CD4-positive, alpha-beta T cell (primary cell): ENCODE results near the gene GLP1R. TPM values are rescaled to one million over a fixed set of nuclear protein-coding genes. Genes with fewer than 3 reads are reported as not detected.

Experiments used
- ATAC-seq: fragments of 200-7000 bp; cut with Tn5 transposase; one replicate; pipeline ENCODE4 v1.10.0; 2022; ENCODE audit warnings: mild to moderate bottlenecking; ENCODE audit not compliant: poor library complexity
- CTCF ChIA-PET: fragments of 350-600 bp; sonication (Branson Sonifier 250); formaldehyde crosslinking; loops from one replicate; lab custom pipeline; 2021; ENCODE audit warnings: antibody characterized with exemption, inconsistent platforms; lab: Charles Lee
- POLR2A ChIA-PET: fragments of 350-600 bp; sonication (Branson Sonifier 250); formaldehyde crosslinking; loops from one replicate; lab custom pipeline; 2021; ENCODE audit warnings: antibody characterized with exemption, inconsistent platforms; lab: Charles Lee
- DNase-seq, 14 experiments: peaks; one replicate each; pipeline ENCODE4 v3.0.0-alpha.2; 2013 to 2020; ENCODE audit warnings: mixed read lengths in 2 of 14
- H3K27ac ChIP-seq, 2 donors: one replicate each; pipeline versions ENCODE4 v1.5.1 to v1.7.0; 2013; ENCODE audit warnings: low read length in 2 of 2, low read depth in 1 of 2, mild to moderate bottlenecking in 1 of 2
- H3K27me3 ChIP-seq, 2 experiments: 1 replicate in 1 of 2; 2 replicates in 1 of 2; pipeline versions ENCODE4 v1.6.1 to v1.7.0; 2013; ENCODE audit warnings: low read length in 2 of 2, control low read depth in 1 of 2, mild to moderate bottlenecking in 1 of 2, moderate library complexity in 1 of 2; ENCODE audit not compliant: insufficient read depth in 2 of 2, control insufficient read depth in 1 of 2
- H3K36me3 ChIP-seq: one replicate; pipeline ENCODE4 v1.6.1; 2013; ENCODE audit warnings: low read length, control low read depth; ENCODE audit not compliant: insufficient read depth
- H3K4me1 ChIP-seq: one replicate; pipeline ENCODE4 v1.6.1; 2013; ENCODE audit warnings: low read length, control low read depth; ENCODE audit not compliant: insufficient read depth
- H3K4me3 ChIP-seq: one replicate; pipeline ENCODE4 v1.5.1; 2013; ENCODE audit warnings: mild to moderate bottlenecking, low read length, moderate library complexity
- H3K9me3 ChIP-seq, 2 experiments: 1 replicate in 1 of 2; 2 replicates in 1 of 2; pipeline versions ENCODE4 v1.6.1 to v1.7.0; 2013; ENCODE audit warnings: low read length in 2 of 2, mild to moderate bottlenecking in 2 of 2, control low read depth in 1 of 2, moderate library complexity in 1 of 2; ENCODE audit not compliant: control insufficient read depth in 1 of 2, insufficient read depth in 1 of 2
- H3K27ac Mint-ChIP-seq: one replicate; pipeline ENCODE4 v1.8.0; 2020; ENCODE audit warnings: mixed read lengths
- H3K27me3 Mint-ChIP-seq: one replicate; pipeline ENCODE4 v1.8.0; 2021; ENCODE audit warnings: mixed read lengths
- H3K36me3 Mint-ChIP-seq: one replicate; pipeline ENCODE4 v1.8.0; 2021; ENCODE audit warnings: low read depth, mixed read lengths
- H3K4me1 Mint-ChIP-seq: one replicate; pipeline ENCODE4 v1.8.0; 2021; ENCODE audit warnings: low read depth, mixed read lengths
- H3K4me3 Mint-ChIP-seq: one replicate; pipeline ENCODE4 v1.8.0; 2020; ENCODE audit warnings: mild to moderate bottlenecking, mixed read lengths
- H3K9me3 Mint-ChIP-seq: one replicate; pipeline ENCODE4 v1.8.0; 2020; ENCODE audit warnings: mixed read lengths
- intact Hi-C, 2 experiments: fragments of 100-400 bp; cut with DNase I in 1 of 2; cut with micrococcal nuclease in 1 of 2; formaldehyde crosslinking; loops; one replicate each; pipeline versions ENCODE4 v1.15.1 to v1.9.0; 2023 to 2025; cut with DNase I, micrococcal nuclease
- total RNA-seq, 174 experiments: library from RNA in 2 of 174; stranded (reverse) in 2 of 174; gene quantifications; one replicate each; pipeline ENCODE4 v1.2.3 and lab custom pipeline; 2021 to 2026
- TF ChIP-seq, protein P1 (sequence below): fragments of 200-600 bp; IDR thresholded peaks from one replicate; pipeline ENCODE4 v1.8.0; 2022; ENCODE audit warnings: antibody characterized with exemption, mild to moderate bottlenecking

The GLP1R gene
- total RNA-seq, 2 experiments from 2014 or later, result not detected

GRCh38 chr6:39057251-39058155, 8.9 kb downstream of the GLP1R start:
- ChIA-PET POLR2A (no interaction called here), CTCF (no interaction called here)
- TF ChIP-seq, protein P1, sequence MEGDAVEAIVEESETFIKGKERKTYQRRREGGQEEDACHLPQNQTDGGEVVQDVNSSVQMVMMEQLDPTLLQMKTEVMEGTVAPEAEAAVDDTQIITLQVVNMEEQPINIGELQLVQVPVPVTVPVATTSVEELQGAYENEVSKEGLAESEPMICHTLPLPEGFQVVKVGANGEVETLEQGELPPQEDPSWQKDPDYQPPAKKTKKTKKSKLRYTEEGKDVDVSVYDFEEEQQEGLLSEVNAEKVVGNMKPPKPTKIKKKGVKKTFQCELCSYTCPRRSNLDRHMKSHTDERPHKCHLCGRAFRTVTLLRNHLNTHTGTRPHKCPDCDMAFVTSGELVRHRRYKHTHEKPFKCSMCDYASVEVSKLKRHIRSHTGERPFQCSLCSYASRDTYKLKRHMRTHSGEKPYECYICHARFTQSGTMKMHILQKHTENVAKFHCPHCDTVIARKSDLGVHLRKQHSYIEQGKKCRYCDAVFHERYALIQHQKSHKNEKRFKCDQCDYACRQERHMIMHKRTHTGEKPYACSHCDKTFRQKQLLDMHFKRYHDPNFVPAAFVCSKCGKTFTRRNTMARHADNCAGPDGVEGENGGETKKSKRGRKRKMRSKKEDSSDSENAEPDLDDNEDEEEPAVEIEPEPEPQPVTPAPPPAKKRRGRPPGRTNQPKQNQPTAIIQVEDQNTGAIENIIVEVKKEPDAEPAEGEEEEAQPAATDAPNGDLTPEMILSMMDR, result no peak
- no peaks in the 10 kb centered on the region for H3K36me3 Mint-ChIP-seq
- no peak overlapping the region for H3K27ac Mint-ChIP-seq
- H3K4me3 Mint-ChIP-seq, result no peak overlapping the region
- ATAC-seq (no peak), DNase-seq (no peak)
- intact Hi-C loops, result no loop called here
- peaks cover 13% of the 10 kb centered on the region for H3K27me3 Mint-ChIP-seq
- Histone ChIP-seq H3K27me3 (no peaks in the 10 kb centered on the region), H3K4me3 (no peak overlapping the region), H3K36me3 (no peaks in the 10 kb centered on the region), H3K27ac (no peak overlapping the region), H3K4me1 (no peaks in the 10 kb centered on the region), H3K9me3 (no peaks in the 10 kb centered on the region)
- no peaks in the 10 kb centered on the region for H3K9me3 Mint-ChIP-seq
- no peaks in the 10 kb centered on the region for H3K4me1 Mint-ChIP-seq

DNA sequence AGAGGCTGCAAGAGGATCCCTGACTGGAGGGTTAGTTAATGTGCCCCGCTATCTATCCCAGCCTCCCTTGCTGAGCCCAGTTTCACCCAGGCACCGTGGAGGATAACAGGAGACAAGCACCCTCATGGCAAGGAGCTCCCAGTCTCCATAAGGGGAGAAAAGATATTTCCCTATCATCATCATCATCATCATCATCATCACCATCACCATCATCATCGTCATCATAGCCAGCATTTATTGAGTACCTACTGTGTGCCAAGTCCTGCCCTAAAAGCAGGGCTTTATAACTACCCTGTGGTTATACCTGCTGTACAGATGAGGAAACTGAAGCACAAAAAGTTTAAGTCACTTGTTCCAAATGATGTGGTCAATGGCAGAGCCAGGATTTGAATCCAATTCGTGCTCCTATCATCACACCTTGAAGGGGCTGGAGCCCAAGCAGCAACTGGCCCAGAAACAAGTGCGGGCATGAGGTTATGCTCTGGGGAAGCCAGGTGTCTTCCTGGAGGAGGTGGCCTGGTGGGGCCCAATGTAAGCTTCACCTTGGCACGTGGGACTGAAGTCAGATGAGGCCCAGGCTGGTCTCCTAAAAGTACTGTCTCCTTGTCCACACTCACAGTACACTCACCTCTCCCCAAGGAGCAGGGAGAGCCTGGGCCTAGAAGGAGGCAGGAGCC, 10.0 kb downstream of the GLP1R start:
- Mint-ChIP-seq H3K4me3 (no peak overlapping the region), H3K27ac (no peak overlapping the region), H3K4me1 (no peaks in the 10 kb centered on the region), H3K36me3 (no peaks in the 10 kb centered on the region), H3K9me3 (no peaks in the 10 kb centered on the region), H3K27me3 (peaks cover 13% of the 10 kb centered on the region)
- CTCF ChIA-PET, result no interaction called here
- Histone ChIP-seq H3K36me3 (no peaks in the 10 kb centered on the region), H3K4me3 (no peak overlapping the region), H3K27me3 (no peaks in the 10 kb centered on the region), H3K9me3 (no peaks in the 10 kb centered on the region), H3K4me1 (no peaks in the 10 kb centered on the region), H3K27ac (no peak overlapping the region)
- intact Hi-C loops, result no loop called here
- no peak for ATAC-seq
- no peak for DNase-seq
- TF ChIP-seq, protein P1, result no peak
- POLR2A ChIA-PET, result no interaction called here

DNA sequence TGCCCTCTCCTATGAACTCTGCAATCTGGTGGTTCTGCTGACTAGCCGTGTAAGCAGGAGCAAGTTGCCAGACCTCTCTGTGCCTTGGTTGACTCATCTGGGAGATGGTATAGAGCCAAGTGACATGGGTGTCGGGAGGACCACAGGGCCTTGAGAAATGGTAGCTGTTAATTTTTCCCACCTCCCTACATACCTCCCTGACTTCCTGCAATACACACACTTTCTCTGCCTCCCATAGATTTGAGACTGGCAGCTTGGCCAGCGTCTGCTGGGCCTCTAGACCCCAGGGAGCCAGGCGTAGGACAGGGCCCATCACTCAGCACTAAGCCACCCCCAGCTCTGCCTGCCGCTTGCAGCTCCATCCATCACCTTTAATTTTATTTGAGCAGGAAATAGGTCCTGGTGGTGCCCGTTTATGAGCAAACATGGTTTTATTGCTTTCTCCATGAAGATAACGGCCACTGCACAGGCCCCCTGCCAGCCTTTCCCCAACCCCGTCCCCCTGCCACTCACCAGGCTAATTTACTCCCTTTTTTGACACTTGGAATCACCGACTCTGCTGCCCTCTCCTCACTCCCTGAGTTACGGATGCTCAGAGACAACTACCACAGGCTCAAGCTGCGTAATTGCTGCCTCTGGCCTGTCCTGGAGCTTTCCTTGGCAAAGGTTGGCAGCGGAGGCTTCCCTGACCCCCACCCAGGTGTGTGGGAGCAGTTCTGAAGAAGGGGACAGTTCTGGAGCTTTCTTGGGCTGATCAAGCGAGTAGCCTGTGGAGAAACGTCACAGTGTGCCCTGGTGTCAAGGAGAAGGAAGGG, 11.1 kb downstream of the GLP1R start:
- Mint-ChIP-seq H3K27me3 (peaks cover 13% of the 10 kb centered on the region), H3K9me3 (no peaks in the 10 kb centered on the region), H3K36me3 (no peaks in the 10 kb centered on the region), H3K4me1 (no peaks in the 10 kb centered on the region), H3K4me3 (no peak overlapping the region), H3K27ac (no peak overlapping the region)
- DNase-seq (no peak), ATAC-seq (no peak)
- H3K4me1 ChIP-seq, result no peaks in the 10 kb centered on the region
- ChIA-PET CTCF (no interaction called here), POLR2A (no interaction called here)
- no peaks in the 10 kb centered on the region for H3K9me3 ChIP-seq
- H3K27ac ChIP-seq, result no peak overlapping the region
- no peaks in the 10 kb centered on the region for H3K27me3 ChIP-seq
- H3K36me3 ChIP-seq, result no peaks in the 10 kb centered on the region
- no peak overlapping the region for H3K4me3 ChIP-seq
- TF ChIP-seq, protein P1, result no peak
- intact Hi-C loops, result no loop called here
